GM12878 (cell line): Measurements from ENCODE around the gene UTP25. TPM values are rescaled to one million over a fixed set of nuclear protein-coding genes. Genes with fewer than 3 reads are reported as not detected.

Experiments used
- ATAC-seq: fragments of 200-7000 bp; cut with Tn5 transposase; 3 replicates; pipeline ENCODE4 v1.9.1; 2020; ENCODE audit warnings: mild to moderate bottlenecking, moderate library complexity
- BruUV-seq: library from RNA; stranded (reverse); fragments of 400-500 nt; replicated peaks from 2 replicates; lab custom pipeline; 2021; lab: Mats Ljungman, UMichigan
- CTCF ChIA-PET: fragments of 300-600 bp; sonication (Branson Sonifier 250); formaldehyde crosslinking; extraction: SDS; loops from one replicate; lab custom pipeline; 2021; ENCODE audit warnings: inconsistent platforms; lab: Yijun Ruan, JAX
- POLR2A ChIA-PET: fragments of 350-600 bp; formaldehyde crosslinking; extraction: SDS; loops from one replicate; lab custom pipeline; 2021; ENCODE audit warnings: inconsistent platforms; lab: Charles Lee
- RAD21 ChIA-PET: fragments of 300-600 bp; sonication (Branson Sonifier 250); formaldehyde crosslinking; loops from one replicate; lab custom pipeline; 2023; ENCODE audit warnings: antibody characterized with exemption; ENCODE audit not compliant: unreplicated experiment; lab: Charles Lee
- SMC1A ChIA-PET: fragments of 300-600 bp; sonication (Branson Sonifier 250); formaldehyde crosslinking; loops from one replicate; lab custom pipeline; 2023; ENCODE audit not compliant: unreplicated experiment, uncharacterized antibody; lab: Charles Lee
- DNase-seq: peaks from one replicate; pipeline ENCODE4 v3.0.0-alpha.2; 2011; ENCODE audit warnings: low read depth, low spot score
- FAIRE-seq: peaks from 3 replicates; lab custom pipeline; 2011; peaks lifted over from hg19 to GRCh38; lab: Jason Lieb, UNC
- H2AFZ ChIP-seq: 2 replicates; pipeline ENCODE4 v1.6.0; 2011; ENCODE audit warnings: low read depth, low read length, control low read depth; ENCODE audit not compliant: control insufficient read depth
- H3K27ac ChIP-seq: 2 replicates; pipeline ENCODE4 v1.5.1; 2011; ENCODE audit warnings: control low read depth; ENCODE audit not compliant: control insufficient read depth, insufficient read depth
- H3K27me3 ChIP-seq, 2 experiments: replicated peaks in 1 of 2; 2 replicates each; pipeline versions ENCODE4 v1.6.0 to v1.6.1; 2011; ENCODE audit warnings: low read length in 1 of 2; ENCODE audit not compliant: control insufficient read depth in 2 of 2, insufficient read depth in 2 of 2
- H3K36me3 ChIP-seq, 2 experiments: 2 replicates each; pipeline ENCODE4 v1.5.1; 2011; ENCODE audit warnings: low read length in 1 of 2; ENCODE audit not compliant: control insufficient read depth in 2 of 2, insufficient read depth in 2 of 2
- H3K4me1 ChIP-seq: 2 replicates; pipeline ENCODE4 v1.6.1; 2011; ENCODE audit warnings: mild to moderate bottlenecking, low read length, moderate library complexity, mixed read lengths; ENCODE audit not compliant: control insufficient read depth, insufficient read depth
- H3K4me2 ChIP-seq: 2 replicates; pipeline ENCODE4 v1.6.0; 2011; ENCODE audit warnings: control low read depth; ENCODE audit not compliant: control insufficient read depth, insufficient read depth
- H3K4me3 ChIP-seq: fragments of 200-600 bp; sonication (generic); 2 replicates; pipeline ENCODE4 v1.5.1; 2016
- H3K79me2 ChIP-seq: 2 replicates; pipeline ENCODE4 v1.6.0; 2011; ENCODE audit warnings: low read length; ENCODE audit not compliant: control insufficient read depth, insufficient read depth
- H3K9ac ChIP-seq: 2 replicates; pipeline ENCODE4 v1.8.0; 2011; ENCODE audit warnings: low read length, control low read depth, mixed read lengths; ENCODE audit not compliant: control insufficient read depth, insufficient read depth
- H3K9me3 ChIP-seq: replicated peaks from 3 replicates; pipeline ENCODE4 v1.5.1; 2011; ENCODE audit warnings: mild to moderate bottlenecking, low read length; ENCODE audit not compliant: control insufficient read depth, insufficient read depth
- H4K20me1 ChIP-seq: 2 replicates; pipeline ENCODE4 v1.6.0; 2011; ENCODE audit not compliant: control insufficient read depth, insufficient read depth
- CHD1 ChIP-seq: IDR thresholded peaks from 2 replicates; pipeline ENCODE4 v1.6.1; 2012; ENCODE audit warnings: low read depth, low read length, improper control_type of control experiment
- CHD2 ChIP-seq: IDR thresholded peaks from 2 replicates; pipeline ENCODE4 v1.6.1; 2011; ENCODE audit warnings: low read depth, low read length, improper control_type of control experiment, borderline replicate concordance
- CTCF ChIP-seq, 3 experiments: IDR thresholded peaks in 2 of 3; conservative IDR thresholded peaks in 1 of 3; 2 replicates each; pipeline ENCODE4 v1.5.1; 2011; ENCODE audit warnings: low read depth in 3 of 3, low read length in 3 of 3, mild to moderate bottlenecking in 3 of 3, control low read depth in 2 of 3, moderate library complexity in 2 of 3, inconsistent platforms in 1 of 3, mixed read lengths in 1 of 3; ENCODE audit not compliant: control insufficient read depth in 2 of 3, insufficient read depth in 1 of 3; ENCODE audit errors: extremely low read depth in 1 of 3
- EED ChIP-seq: sonication (generic); IDR thresholded peaks from 2 replicates; pipeline ENCODE4 v1.6.1; 2016; ENCODE audit warnings: antibody characterized with exemption, low read depth
- GABPA ChIP-seq: IDR thresholded peaks from 2 replicates; pipeline ENCODE4 v1.6.1; 2014; ENCODE audit warnings: antibody characterized with exemption, low read depth, mild to moderate bottlenecking, inconsistent platforms
- MEF2A ChIP-seq: IDR thresholded peaks from 2 replicates; pipeline ENCODE4 v1.6.1; 2011; ENCODE audit warnings: low read depth, mild to moderate bottlenecking, low read length, moderate library complexity; ENCODE audit not compliant: insufficient read depth
- PAX8 ChIP-seq: fragments of 450-650 bp; IDR thresholded peaks from 2 replicates; pipeline ENCODE4 v1.6.1; 2017; ENCODE audit warnings: mild to moderate bottlenecking, moderate library complexity
- POLR2A ChIP-seq: IDR thresholded peaks from 2 replicates; pipeline ENCODE4 v1.6.1; 2011; ENCODE audit warnings: low read depth, mild to moderate bottlenecking, low read length
- RAD21 ChIP-seq: IDR thresholded peaks from 2 replicates; pipeline ENCODE4 v1.6.1; 2011; ENCODE audit warnings: mild to moderate bottlenecking, low read depth, low read length, moderate library complexity; ENCODE audit not compliant: insufficient read depth
- RAD51 ChIP-seq: fragments of 450-650 bp; IDR thresholded peaks from 2 replicates; pipeline ENCODE4 v1.6.1; 2016; ENCODE audit warnings: moderate library complexity, mild to moderate bottlenecking, inconsistent platforms
- RCOR1 ChIP-seq: conservative IDR thresholded peaks from 2 replicates; pipeline ENCODE4 v1.6.1; 2012; ENCODE audit warnings: low read depth, low read length, improper control_type of control experiment
- RFX5 ChIP-seq: IDR thresholded peaks from 2 replicates; pipeline ENCODE4 v1.6.1; 2011; ENCODE audit warnings: low read depth, low read length, improper control_type of control experiment
- SKIL ChIP-seq: fragments of 450-650 bp; IDR thresholded peaks from 2 replicates; pipeline ENCODE4 v1.6.1; 2017; ENCODE audit warnings: mild to moderate bottlenecking, low read depth, inconsistent platforms; ENCODE audit not compliant: poor library complexity, severe bottlenecking
- SMC3 ChIP-seq: IDR thresholded peaks from 2 replicates; pipeline ENCODE4 v1.6.1; 2011; ENCODE audit warnings: low read length, improper control_type of control experiment, borderline replicate concordance
- WGBS: methylation state at CpG from one replicate; pipeline ENCODE4 v1.1.6; 2016; ENCODE audit warnings: low lambda C conversion rate; ENCODE audit not compliant: insufficient replicate concordance, insufficient coverage; ENCODE audit errors: missing lambda C conversion rate; 5-methylcytosine and 5-hydroxymethylcytosine counted together
- in situ Hi-C: fragments of 300-500 bp; cut with MboI; formaldehyde crosslinking; loops from 9 replicates; pipeline ENCODE4 v1.14.3; 2018; ENCODE audit warnings: mixed read lengths
- intact Hi-C: fragments of 100-400 bp; cut with micrococcal nuclease; formaldehyde crosslinking; loops from one replicate; pipeline ENCODE4 v1.14.2; 2022; ENCODE audit not compliant: unreplicated experiment
- polyA plus RNA-seq, 11 experiments: library from polyadenylated mRNA; depleted of rRNA in 4 of 11; unstranded in 6 of 11; stranded (reverse) in 5 of 11; fragments of >200 nt; fragmentation: Nextera tagmentation in 4 of 11; fragmentation: Illumina TruSeq in 1 of 11; extraction: Ambion mirVana in 4 of 11; extraction: Trizol in 1 of 11; gene quantifications; 1 replicate in 1 of 11; 2 replicates in 10 of 11; pipeline versions ENCODE4 v1.2.1 to v1.2.3, GENCODE V29; 2011 to 2016; ENCODE audit warnings: inconsistent platforms in 2 of 11, missing spikeins in 2 of 11, low read depth in 1 of 11
- total RNA-seq, 4 experiments: library from RNA; depleted of rRNA in 3 of 4; stranded (reverse); fragments of >200 nt in 3 of 4; fragmentation: Illumina TruSeq in 1 of 4; extraction: Trizol in 1 of 4; gene quantifications; 2 replicates each; pipeline versions ENCODE4 v1.2.1 to v1.2.3, GENCODE V29; 2013 to 2021

The UTP25 gene
- total and polyA plus RNA-seq, 10 of the 15 experiments (the other 5 are each of a cell fraction or from before 2014, with no cell fraction given), result 3.0 to 13.3 (median 8.5) TPM

GRCh38 chr1:209849388-209849787, 21.6 kb downstream of the UTP25 start:
- FAIRE-seq, result no peak
- no peaks in the 10 kb centered on the region for H4K20me1 ChIP-seq
- ATAC-seq, result no peak
- intact Hi-C loops, result no loop called here
- 68% methylated on average over 5 of the region's 5 CpGs for WGBS
- no peak overlapping the region for H2AFZ ChIP-seq
- in situ Hi-C loops, result no loop called here
- BruUV-seq, result no TSS peak
- H3K4me1 ChIP-seq, result no peaks in the 10 kb centered on the region
- no peaks in the 10 kb centered on the region for H3K79me2 ChIP-seq
- H3K36me3 ChIP-seq, result peaks cover 15 to 16% of the 10 kb centered on the region in 2 experiments; a peak in 3 of 4 replicates
- no peaks in the 10 kb centered on the region for H3K27me3 ChIP-seq
- H3K4me3 ChIP-seq, result no peak overlapping the region
- H3K27ac ChIP-seq, result no peak overlapping the region
- H3K4me2 ChIP-seq, result no peak overlapping the region
- CTCF ChIA-PET, result interaction anchor here (0.9 to 4.0 kb wide), 7 partner anchors 10 to 471 kb away, joined by 3 to 20 read pairs (median 5); no protein-coding TSS in a partner anchor
- H3K9ac ChIP-seq, result no peak overlapping the region
- RAD21 ChIA-PET, result no interaction called here
- DNase-seq, result no peak
- SMC1A ChIA-PET, result no interaction called here
- H3K9me3 ChIP-seq, result no peaks in the 10 kb centered on the region
- TF ChIP-seq SMC3, result no peak
- TF ChIP-seq POLR2A, result no peak
- TF ChIP-seq CHD1, result no peak
- no peak for TF ChIP-seq RFX5
- TF ChIP-seq MEF2A, result no peak
- TF ChIP-seq PAX8, result no peak
- TF ChIP-seq RCOR1, result no peak
- POLR2A ChIA-PET, result no interaction called here

GRCh38 chr1:209850342-209850979, 22.7 kb downstream of the UTP25 start:
- RAD21 ChIA-PET, result no interaction called here
- TF ChIP-seq SMC3 (no peak; the same call in 1 of the 2 replicates), EED (no peak), GABPA (no peak), SKIL (no peak), RAD21 (0 out of 2 replicates have a peak, but pooled peaks have one; percentile 35), CTCF (IDR thresholded peaks at IDR 0.05 in 2 of 3, conservative IDR thresholded peaks at IDR 0.05 in 1 of 3; ENCODE audit: control insufficient read depth in 2 of 3, extremely low read depth in 1 of 3, insufficient read depth in 1 of 3, low read depth in 3 of 3, low read length in 3 of 3) (peak; percentile 57 to 66 (median 65)), CHD2 (no peak), RAD51 (no peak)

More at GRCh38 chr1:209850342-209850979, 22.7 kb downstream of the UTP25 start:
- intact Hi-C loops, result no loop called here
- BruUV-seq, result no TSS peak
- no peaks in the 10 kb centered on the region for H3K9me3 ChIP-seq
- ATAC-seq (peak; percentile 88), DNase-seq (no peak), FAIRE-seq (no peak)
- no peaks in the 10 kb centered on the region for H3K4me1 ChIP-seq
- peaks cover 16% of the 10 kb centered on the region in 2 experiments; a peak in 3 of 4 replicates for H3K36me3 ChIP-seq
- H3K9ac ChIP-seq, result no peak overlapping the region
- H3K27me3 ChIP-seq, result no peaks in the 10 kb centered on the region
- no peak overlapping the region for H3K27ac ChIP-seq
- no peaks in the 10 kb centered on the region for H3K79me2 ChIP-seq
- WGBS, result 48% methylated on average over 6 of the region's 6 CpGs
- H3K4me3 ChIP-seq, result no peak overlapping the region
- ChIA-PET POLR2A (interaction anchor here (1.4 kb wide), 1 partner anchor 10 kb away, joined by 3 read pairs; no protein-coding TSS in a partner anchor), CTCF (interaction anchor here (0.6 to 4.0 kb wide), 10 partner anchors 9 to 470 kb away, joined by 3 to 20 read pairs (median 4); no protein-coding TSS in a partner anchor), SMC1A (no interaction called here)
- in situ Hi-C loops, result no loop called here
- H4K20me1 ChIP-seq, result no peaks in the 10 kb centered on the region
- H2AFZ ChIP-seq, result no peak overlapping the region
- H3K4me2 ChIP-seq, result no peak overlapping the region
